ENCODE measurements around the gene DNAJC10. TPM values are rescaled to one million over a fixed set of nuclear protein-coding genes. Genes with fewer than 3 reads are reported as not detected.
"Not testable (repeated sequence)": the region's sequence is repeated elsewhere in the genome, so short reads cannot be mapped to it uniquely, and the experiment has no call there.

The DNAJC10 gene
- total and polyA plus RNA-seq, 2 of the 4 experiments (the other 2 are of a cell fraction), result 34.6 to 53.2 TPM

DNA sequence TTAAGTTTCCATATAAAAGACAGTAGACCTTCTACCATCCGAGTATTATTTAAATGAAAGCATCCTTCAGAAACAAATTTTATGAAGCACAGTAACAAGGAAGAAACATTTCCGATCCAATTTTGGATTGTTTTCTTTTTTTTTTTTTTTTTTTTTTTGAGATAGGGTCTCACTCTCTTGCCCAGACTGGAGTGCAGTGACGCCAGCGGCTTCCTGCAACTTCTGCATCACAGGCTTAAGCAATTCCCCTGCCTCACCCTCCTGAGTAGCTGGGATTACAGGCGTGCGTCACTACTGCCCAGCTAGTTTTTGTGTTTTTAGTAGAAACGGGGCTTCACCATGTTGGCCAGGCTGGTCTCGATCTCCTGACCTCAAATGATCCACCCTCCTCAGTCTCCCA, 3.1 kb downstream of the DNAJC10 start:
- H3K4me3 ChIP-seq (ENCODE audit: insufficient read depth, low read depth, low read length); in situ Hi-C loops (cut with MboI; ENCODE audit: low sequenced_read_pairs); H3K9me3 ChIP-seq (ENCODE audit: control insufficient read depth, insufficient read depth, low read length); H2BK5ac ChIP-seq (ENCODE audit: low read depth, low read length, poor library complexity, severe bottlenecking); H3K9me1 ChIP-seq (ENCODE audit: insufficient read depth, low read length); DNase-seq; POLR2A ChIA-PET (ENCODE audit: unreplicated experiment); H2BK20ac ChIP-seq (ENCODE audit: low read depth, low read length); H3K4ac ChIP-seq (ENCODE audit: low read depth, low read length); H3K56ac ChIP-seq (ENCODE audit: extremely low read depth, insufficient read depth, low read length); H2BK15ac ChIP-seq (ENCODE audit: low read depth, low read length); H2BK120ac ChIP-seq (ENCODE audit: low read depth, low read length); H4K91ac ChIP-seq (ENCODE audit: insufficient read depth, low read depth, low read length); BruUV-seq (replicated peaks); ATAC-seq (ENCODE audit: low read depth); dilution Hi-C loops (cut with HindIII; ENCODE audit: low sequenced_read_pairs, unreplicated experiment); H4K8ac ChIP-seq (ENCODE audit: low read depth in 2 of 2, low read length in 2 of 2); H3K18ac ChIP-seq (ENCODE audit: low read depth, low read length); H3K4me1 ChIP-seq (ENCODE audit: control insufficient read depth, insufficient read depth, low read length); H4K20me1 ChIP-seq (ENCODE audit: insufficient read depth, low read length); H3K4me2 ChIP-seq (ENCODE audit: low read depth, low read length); H3K36me3 ChIP-seq (ENCODE audit: control insufficient read depth, insufficient read depth, low read length); H3K27me3 ChIP-seq (ENCODE audit: control insufficient read depth, insufficient read depth, low read length); H2AK5ac ChIP-seq (ENCODE audit: low read depth, low read length); H3K9ac ChIP-seq (ENCODE audit: low read depth, low read length); H3K23ac ChIP-seq (ENCODE audit: low read depth, low read length); H2AK9ac ChIP-seq (replicated peaks; ENCODE audit: low read depth, low read length, poor library complexity); H4K5ac ChIP-seq (ENCODE audit: low read depth, low read length); H3K27ac ChIP-seq (ENCODE audit: insufficient read depth, low read length); CTCF ChIA-PET; H2AFZ ChIP-seq (replicated peaks; ENCODE audit: low read length, poor library complexity); H3K14ac ChIP-seq (replicated peaks; ENCODE audit: low read depth, low read length): not testable (repeated sequence)
- WGBS, 2 experiments (ENCODE audit: extremely low coverage in 2 of 2, insufficient read length in 1 of 2), result no CpG with 5 or more reads among the region's 8 CpGs
- intact Hi-C loops (cut with micrococcal nuclease), result loop anchor here (5.0 kb wide), 1 partner anchor 52 kb away; no protein-coding TSS in a partner anchor
- peaks cover 7 to 11% of the 10 kb centered on the region in 2 experiments for H3K79me1 ChIP-seq (ENCODE audit: low read depth in 1 of 2, low read length in 2 of 2)
